ENCODE data around the gene PCMTD2.

DNA sequence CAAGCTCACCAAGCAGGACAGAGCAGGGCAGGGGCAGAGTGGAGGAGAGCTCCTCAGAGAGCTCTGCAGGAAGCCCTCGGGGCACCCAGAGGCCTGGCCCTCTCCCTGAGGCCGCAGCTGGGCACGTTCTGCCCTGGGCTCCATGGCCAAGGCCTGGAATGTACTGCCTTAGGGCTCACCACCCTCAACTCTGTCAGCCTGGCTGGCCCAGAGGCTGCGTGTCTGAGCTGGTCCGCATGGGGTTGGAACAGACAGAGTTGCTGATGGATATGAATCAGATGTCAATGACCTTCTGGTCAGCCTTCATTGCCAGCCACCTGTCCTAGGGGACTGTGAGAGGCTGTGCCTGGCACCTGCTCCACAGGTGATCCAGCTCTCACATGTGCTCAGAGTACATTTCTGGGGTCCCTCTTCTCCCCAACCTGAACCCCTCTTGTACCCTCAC is 33.2 kb upstream of the PCMTD2 start:
- TF ChIP-seq CTCF (conservative IDR thresholded peaks at IDR 0.05; ENCODE audit: low read length), result no peak
- TF ChIP-seq EZH2phosphoT487 (IDR thresholded peaks at IDR 0.05; ENCODE audit: borderline replicate concordance, low read depth, low read length), result no peak

Data from OCI-LY7 (cell line).